ENCODE results near the gene PNPLA7.

GRCh38 chr9:137586854-137587253, 36.7 kb upstream of the PNPLA7 start:
- TF ChIP-seq, protein P1, sequence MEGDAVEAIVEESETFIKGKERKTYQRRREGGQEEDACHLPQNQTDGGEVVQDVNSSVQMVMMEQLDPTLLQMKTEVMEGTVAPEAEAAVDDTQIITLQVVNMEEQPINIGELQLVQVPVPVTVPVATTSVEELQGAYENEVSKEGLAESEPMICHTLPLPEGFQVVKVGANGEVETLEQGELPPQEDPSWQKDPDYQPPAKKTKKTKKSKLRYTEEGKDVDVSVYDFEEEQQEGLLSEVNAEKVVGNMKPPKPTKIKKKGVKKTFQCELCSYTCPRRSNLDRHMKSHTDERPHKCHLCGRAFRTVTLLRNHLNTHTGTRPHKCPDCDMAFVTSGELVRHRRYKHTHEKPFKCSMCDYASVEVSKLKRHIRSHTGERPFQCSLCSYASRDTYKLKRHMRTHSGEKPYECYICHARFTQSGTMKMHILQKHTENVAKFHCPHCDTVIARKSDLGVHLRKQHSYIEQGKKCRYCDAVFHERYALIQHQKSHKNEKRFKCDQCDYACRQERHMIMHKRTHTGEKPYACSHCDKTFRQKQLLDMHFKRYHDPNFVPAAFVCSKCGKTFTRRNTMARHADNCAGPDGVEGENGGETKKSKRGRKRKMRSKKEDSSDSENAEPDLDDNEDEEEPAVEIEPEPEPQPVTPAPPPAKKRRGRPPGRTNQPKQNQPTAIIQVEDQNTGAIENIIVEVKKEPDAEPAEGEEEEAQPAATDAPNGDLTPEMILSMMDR (IDR thresholded peaks at IDR 0.05 in 2 of 3, conservative IDR thresholded peaks at IDR 0.05 in 1 of 3; ENCODE audit: borderline replicate concordance in 1 of 3, insufficient read depth in 1 of 3, low read depth in 2 of 3, low read length in 2 of 3): no peak
- TF ChIP-seq YY1 (IDR thresholded peaks at IDR 0.05; ENCODE audit: extremely low read depth, insufficient replicate concordance, low read depth, low read length) (no peak), EZH2 (IDR thresholded peaks at IDR 0.05) (no peak), SRF (IDR thresholded peaks at IDR 0.05; ENCODE audit: low read depth) (no peak), MAX (IDR thresholded peaks at IDR 0.05) (no peak), POLR2AphosphoS5 (IDR thresholded peaks at IDR 0.05; ENCODE audit: low read depth, low read length) (no peak), ZFX (IDR thresholded peaks at IDR 0.05) (no peak), SIN3A (IDR thresholded peaks at IDR 0.05; ENCODE audit: low read depth) (no peak), POLR2A (IDR thresholded peaks at IDR 0.05; ENCODE audit: borderline replicate concordance, extremely low read depth, insufficient read depth, insufficient read length) (no peak)
- TF ChIP-seq, protein P2, sequence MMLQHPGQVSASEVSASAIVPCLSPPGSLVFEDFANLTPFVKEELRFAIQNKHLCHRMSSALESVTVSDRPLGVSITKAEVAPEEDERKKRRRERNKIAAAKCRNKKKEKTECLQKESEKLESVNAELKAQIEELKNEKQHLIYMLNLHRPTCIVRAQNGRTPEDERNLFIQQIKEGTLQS (IDR thresholded peaks at IDR 0.05): no peak
